Measurements from ENCODE around the gene KIF4B.
"Not testable (repeated sequence)": the region's sequence is repeated elsewhere in the genome, so short reads cannot be mapped to it uniquely, and the experiment has no call there.

GRCh38 chr5:154978294-154978693 is 35.3 kb upstream of the KIF4B start:
- TF ChIP-seq CTCF (IDR thresholded peaks at IDR 0.05; ENCODE audit: low read length); EZH2 (IDR thresholded peaks at IDR 0.05; ENCODE audit: borderline replicate concordance, low read length): not testable (repeated sequence)
